GM18951 (cell line): ENCODE data around the gene ASPDH.

Experiments used
- POLR2A ChIP-seq: IDR thresholded peaks from 4 replicates; pipeline ENCODE4 v1.6.1; 2011; ENCODE audit warnings: mild to moderate bottlenecking; ENCODE audit not compliant: insufficient read length, insufficient read depth; ENCODE audit errors: extremely low read depth
- in situ Hi-C: fragments of 300-500 bp; cut with MboI; formaldehyde crosslinking; loops from one replicate; pipeline ENCODE4 v1.12.0; 2022; ENCODE audit warnings: low sequenced_read_pairs, mixed read lengths, inconsistent platforms; ENCODE audit not compliant: unreplicated experiment

The ASPDH gene

DNA sequence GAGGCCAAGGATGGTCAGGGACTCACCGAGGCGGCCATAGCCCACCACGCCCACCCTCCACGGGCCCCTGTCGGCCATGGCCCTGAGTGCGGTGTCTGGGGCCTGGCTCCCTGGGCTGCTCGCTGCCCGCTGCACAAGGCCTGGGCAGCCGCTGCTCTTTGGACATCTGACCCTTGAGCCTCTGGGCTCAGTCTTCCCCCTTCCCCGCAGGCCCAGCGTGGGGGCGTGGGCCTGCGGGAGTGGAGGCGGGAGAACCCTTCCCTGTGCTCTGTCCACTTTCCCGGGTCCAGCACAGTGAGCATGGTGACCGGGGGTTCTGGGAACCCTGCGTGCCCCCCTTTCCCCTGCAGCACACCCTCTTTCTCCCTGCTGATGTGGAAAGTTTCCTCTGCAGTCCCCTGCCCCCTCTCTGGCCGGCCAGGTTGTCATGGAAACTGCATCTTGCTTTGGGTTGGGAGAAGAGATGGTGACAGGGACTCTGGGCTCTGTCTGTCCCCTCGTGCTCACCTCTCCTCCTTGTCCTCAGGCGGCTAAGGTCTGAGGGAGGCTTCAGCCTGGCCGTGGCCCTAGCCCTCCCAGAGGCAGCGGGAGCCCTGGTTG lies at the start of gene ASPDH:
ASPDH (minus strand) TSS at position 168 of the 600 bp plus-strand sequence; CDS start at position 78, 90 bp downstream.
- in situ Hi-C loops = no loop called here
- no peak for TF ChIP-seq POLR2A

DNA sequence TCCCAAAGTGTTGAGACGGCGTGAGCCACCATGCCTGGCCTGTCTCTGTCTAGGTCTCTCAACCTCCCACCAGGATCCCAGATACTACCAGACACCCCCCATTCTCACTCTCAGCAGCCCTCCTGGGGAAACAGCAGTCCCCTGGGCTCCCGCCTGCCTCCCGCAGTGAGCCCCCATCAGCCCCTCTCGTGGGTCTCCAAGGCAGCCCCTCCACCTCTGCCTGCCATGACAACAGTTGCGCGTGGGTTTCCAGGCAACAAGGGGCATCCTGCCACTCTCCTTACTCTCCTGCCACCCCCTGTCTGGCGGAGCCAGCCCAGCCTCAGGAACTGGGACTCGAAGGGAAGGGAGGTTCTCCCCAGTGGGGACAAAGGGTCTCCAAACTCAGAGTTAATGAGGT lies 49.3 kb upstream of the ASPDH start:
- in situ Hi-C loops = no loop called here
- TF ChIP-seq POLR2A = no peak

DNA sequence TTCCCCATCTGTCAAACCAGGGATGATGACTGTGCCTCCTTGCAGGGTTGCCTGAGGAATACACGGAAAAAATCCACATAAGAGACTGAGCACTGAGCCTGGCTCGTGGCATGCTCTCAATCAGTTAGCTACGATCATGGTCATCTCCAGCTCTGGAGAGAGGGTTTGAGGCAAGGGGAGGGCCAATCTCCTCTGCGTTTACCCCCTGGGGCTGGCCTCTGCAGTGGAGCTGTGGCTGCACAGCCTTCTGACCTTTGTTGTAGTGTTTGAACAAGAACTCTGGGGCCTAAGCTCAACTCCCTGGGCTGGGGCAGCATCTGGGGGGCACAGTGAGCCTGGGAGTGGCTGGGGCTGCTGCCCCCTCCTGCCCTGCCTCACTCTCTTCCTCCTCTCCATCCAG lies 48.6 kb upstream of the ASPDH start:
- no peak for TF ChIP-seq POLR2A
- in situ Hi-C loops = no loop called here

DNA sequence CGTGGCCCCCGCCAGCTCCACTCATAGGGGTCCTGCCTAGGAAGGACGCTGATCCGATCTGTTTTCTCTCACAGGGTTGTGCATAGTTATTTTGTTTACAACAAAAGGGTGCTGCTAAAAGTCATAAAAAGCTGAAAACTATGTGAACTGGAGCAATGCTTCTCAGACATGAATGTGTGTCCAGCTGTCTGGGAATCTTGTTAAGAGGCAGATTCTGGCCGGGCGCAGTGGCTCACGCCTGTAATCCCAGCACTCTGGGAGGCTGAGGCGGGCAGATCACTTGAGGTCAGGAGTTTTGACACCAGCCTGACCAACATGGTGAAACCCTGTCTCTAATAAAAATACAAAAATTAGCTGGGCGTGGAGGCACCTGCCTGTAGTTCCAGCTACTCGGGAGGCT lies 45.9 kb upstream of the ASPDH start:
- TF ChIP-seq POLR2A = no peak
- in situ Hi-C loops = no loop called here

DNA sequence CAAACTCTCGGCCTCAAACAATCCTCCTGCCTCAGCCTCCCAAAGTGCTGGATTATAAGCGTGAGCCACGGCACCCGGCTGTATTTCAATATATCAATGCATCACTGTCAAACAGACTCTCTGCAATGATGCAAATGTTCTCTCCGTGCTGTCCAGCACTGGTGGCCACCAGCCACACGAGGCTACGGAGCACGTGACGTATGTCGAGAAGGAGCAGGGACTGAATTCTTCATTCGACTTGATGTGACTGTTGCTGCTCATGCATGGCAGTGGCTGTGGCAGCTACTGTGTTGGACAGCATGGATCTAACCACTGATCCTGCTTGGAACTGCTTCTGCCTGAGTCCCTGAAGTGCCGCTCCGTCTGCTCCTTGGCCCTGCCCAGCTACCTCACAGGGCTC lies 44.7 kb upstream of the ASPDH start:
- no peak for TF ChIP-seq POLR2A
- in situ Hi-C loops = no loop called here

DNA sequence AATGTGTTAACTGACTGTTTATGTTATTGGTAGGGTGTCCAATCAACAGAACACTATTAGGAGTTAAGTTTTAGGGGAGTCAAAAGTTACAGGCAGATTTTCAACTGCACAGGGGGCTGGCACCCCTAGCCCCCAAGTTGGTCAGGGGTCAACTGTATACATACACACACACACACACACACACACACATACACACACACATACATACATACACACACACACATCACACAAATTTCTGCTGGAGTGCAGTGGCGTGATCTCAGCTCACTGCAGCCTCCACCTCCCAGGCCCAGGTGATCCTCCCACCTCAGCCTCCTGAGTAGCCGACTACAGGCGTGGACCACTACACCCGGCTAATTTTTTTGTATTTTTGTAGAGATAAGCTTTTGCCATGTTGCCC lies 44.3 kb upstream of the ASPDH start:
- TF ChIP-seq POLR2A = no peak
- in situ Hi-C loops = no loop called here

DNA sequence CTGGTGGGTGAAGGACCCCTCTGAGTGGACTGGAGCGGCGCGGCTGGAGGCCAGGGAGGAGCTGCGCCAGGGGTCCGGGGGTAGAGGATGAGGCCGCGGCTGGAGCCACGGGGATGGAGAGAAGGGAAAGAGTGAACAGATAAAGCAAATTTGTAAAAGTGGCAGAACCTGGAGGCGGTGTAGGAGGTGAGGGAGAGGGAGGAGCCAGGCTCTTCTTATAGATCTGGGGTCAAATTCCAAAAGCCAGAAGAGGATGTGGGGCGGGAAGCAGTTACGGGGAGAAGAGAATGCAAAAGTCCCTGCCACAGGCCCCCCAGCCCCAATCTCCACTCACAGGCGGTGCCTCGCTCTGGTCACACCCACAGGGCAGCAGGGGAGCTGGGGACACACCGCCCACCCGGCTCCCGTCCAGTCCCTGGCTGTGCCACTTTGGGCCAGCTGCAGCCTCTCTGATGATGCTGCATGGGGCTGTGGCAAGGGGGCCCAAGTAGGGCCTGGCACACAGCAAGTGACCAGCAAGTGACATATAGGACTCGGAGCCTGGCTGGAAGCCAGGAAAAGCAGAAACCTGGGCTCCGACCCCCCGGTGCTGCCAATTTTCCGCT lies 43.4 kb upstream of the ASPDH start:
- in situ Hi-C loops = no loop called here

DNA sequence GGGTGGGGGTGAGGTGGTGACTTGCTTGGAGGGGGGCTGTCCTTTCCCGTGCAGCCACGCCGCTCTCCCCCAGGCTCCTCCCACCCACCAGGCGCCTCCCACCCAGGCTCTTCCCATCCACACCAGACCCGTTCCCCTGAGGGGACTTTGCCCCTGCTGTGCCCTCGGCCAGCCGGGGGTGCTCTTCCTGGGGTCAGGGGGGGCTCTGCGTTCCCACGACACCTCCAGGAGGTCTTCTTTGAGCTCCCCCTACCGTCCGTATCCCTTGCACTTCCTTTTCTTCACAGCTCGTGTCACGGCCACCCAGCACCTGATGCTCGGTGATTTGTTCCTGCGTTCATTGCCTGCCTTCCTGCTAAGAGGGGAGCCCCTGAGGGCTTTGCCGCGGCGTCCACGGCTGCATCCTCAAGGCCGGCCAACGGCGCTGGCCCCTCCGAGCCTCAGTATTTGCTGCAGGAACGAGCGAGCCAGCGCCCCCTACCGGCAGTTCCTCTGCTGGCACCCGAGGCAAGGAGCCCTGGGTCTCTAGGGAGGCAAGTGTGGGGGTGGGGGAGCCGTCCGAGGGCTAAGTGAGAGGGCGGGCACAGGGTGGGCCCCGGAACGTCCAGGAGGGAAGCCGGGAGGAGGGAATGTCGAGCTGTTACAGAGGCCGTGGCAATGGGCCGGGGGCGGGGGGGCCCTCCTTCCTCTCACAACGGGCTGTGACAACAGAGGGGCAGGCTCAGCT lies 42.7 kb upstream of the ASPDH start:
- in situ Hi-C loops = no loop called here
- TF ChIP-seq POLR2A = no peak

More for the DNA sequence above, 43.4 kb upstream of the ASPDH start:
- TF ChIP-seq POLR2A = no peak

DNA sequence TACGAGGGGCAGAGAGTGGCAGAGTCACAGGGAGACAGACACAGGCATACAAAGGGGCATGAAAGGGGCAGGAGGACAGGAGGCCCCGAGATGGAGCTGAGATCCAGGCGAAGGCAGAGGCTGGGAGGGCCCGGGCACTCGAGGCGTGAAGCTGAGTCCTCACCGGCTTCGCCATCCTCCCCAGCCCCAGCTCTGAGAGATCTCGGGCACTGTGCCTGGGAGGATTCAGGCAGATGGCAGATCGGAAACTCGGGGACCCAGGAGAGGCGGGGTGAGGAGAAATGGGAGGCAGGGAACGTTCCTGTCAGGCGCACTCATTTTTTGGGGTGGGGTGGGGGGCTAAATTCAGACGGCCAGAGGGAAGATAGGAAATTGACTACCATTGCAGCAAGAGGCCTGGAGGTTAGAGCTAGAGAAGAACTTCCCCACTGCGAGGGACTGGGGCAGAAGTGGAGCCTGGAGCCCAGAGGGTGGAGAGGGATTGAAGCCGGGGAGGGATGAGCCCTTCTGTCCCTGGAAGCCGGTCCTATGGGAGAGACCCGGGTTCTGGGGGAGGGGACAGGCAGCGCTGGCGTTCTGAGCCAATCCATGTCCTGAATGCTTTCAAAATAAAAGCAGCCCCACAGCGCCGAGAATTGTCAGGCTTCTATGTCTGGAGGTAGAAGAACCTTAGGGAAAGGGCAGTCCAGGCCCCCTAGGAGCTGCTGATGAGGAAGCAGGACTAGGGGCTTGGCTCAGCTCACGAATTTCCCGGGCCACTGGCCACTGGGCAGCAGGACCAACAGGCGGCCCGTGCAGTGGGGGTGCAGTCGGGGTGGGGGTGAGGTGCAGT lies 42.0 kb upstream of the ASPDH start:
- no peak for TF ChIP-seq POLR2A
- in situ Hi-C loops = no loop called here

DNA sequence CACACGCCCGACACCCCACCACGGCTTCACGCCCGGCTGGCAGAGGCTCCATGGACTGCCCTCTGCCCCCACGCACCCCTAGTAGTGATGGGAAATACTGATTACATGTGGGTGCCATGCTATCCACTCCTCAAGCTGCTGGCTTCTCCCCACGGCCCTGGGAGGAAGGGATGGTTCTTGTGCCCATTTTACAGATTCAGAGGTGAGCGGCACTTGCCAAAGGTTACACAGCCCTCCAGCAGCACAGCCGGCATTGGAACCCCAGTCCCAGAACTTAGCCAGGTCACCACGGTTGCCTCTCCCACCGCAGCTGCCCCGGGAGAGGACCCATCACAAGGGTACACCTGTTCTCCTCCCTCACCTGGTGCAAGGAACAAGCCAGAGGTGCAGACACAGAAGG lies 41.3 kb upstream of the ASPDH start:
- in situ Hi-C loops = no loop called here
- TF ChIP-seq POLR2A = no peak

DNA sequence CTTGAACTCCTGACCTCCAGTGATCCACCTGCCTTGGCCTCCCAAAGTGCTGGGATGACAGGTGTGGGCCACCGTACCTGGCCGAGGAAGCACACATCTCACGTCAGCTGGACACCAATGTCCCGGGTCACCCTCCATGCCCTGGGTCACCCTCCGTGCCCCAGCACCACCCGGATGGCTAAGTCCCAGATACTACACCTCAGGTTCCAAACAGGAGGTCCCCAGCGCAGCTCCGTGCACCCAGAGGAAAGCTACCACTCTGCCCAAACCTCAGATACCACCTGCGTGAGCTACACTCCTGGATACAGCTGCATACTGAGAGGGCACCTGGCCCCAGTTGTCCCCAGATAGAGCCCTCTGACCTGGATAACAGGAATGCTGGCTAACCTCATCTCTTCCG lies 40.5 kb upstream of the ASPDH start:
- in situ Hi-C loops = no loop called here
- no peak for TF ChIP-seq POLR2A

DNA sequence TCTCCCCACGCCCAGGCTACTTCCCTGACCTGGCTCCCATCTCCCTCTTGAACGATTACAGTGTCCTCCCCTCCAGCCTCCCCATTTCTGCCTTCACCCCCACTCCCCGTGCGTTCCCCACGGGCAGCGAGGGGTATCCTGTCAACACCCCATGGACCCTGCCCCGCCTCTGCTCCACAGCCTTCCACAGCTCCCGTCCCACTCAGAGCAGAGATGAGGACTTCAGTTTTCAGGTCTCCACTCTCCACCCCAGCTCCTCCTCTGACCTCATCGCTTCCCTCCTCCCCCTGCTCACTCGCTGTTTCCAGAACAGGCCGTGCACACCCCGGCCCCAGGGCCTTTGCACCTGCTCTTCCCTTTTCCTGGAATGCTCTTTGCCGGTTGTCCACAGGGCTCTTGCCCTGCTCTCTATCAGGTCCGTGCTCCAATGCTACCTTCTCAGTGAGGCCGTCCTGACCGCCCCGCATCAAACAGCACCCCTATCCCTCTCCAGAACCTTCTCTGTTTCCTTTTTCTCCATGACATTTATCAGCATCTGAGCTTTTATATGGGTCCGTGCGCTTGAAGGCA lies 39.5 kb upstream of the ASPDH start:
- in situ Hi-C loops = no loop called here
- no peak for TF ChIP-seq POLR2A

DNA sequence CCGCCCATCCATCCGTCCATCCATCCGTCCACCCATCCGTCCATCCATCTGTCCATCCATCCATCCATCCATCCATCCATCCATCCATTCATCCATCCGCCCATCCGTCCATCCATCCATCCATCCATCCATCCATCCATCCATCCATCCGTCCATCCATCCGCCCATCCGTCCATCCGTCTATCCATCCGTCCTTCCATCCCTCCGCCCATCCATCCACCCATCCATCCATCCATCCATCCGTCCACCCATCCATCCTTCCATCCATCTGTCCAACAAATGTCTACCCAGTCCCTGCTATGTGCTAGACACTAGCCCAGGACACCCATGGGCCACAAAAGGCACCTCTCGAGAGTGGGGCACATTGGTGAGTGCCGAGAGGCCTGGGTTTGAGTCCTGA lies 38.8 kb upstream of the ASPDH start:
- in situ Hi-C loops = no loop called here

DNA sequence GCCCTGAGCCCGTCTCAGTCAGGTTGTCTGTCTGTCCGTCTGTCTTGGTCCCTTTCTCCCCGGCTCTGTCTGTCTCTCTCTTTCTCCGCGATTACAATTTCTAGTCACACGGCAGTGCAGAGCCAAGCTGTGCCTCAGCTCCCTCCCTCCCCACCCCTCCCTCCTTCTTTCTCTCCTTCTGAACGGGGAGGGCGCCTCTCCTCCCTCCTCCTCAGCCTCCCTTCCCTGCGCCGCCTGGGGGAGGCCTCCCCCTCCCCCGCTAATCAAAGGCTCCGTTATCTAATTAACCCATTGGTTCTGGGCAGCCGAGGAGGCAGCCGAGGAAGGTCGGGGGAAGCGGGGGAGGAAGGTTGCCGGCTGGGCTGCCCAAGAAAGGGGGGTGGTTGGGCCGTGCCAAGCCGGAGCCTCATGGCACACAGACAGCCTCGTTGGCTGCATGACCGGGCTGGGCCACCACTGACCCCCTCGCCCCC lies 38.0 kb upstream of the ASPDH start:
- no peak for TF ChIP-seq POLR2A
- in situ Hi-C loops = no loop called here

More for the DNA sequence above, 38.8 kb upstream of the ASPDH start:
- TF ChIP-seq POLR2A = no peak
